ENCODE data around the gene GPRC5D.

GPRC5D gene

DNA sequence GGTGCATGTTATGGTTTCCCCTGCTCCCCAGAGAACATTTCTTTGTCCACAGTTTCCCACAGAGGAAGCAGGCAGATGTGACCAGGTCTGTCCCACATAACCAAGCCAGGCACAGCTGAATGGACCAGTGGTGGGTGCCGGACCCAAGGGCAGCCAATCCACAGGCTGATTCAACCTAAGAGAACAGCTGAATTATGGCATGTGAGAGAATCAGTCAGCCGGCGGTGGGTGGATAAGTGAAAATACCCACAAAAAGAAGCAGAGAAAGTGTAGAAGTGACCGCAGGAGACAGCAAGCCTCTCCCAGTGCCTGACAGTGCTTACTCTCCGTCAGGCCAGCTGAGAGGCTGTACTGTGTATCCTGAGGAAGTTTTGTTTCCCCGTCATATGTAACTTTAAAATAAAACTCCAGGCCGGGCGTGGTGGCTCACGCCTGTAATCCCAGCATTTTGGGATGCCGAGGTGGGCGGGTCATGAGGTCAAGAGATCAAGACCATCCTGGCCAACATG lies 14.9 kb downstream of the GPRC5D start:
- no peak for DNase-seq (ENCODE audit: low read depth)

DNA sequence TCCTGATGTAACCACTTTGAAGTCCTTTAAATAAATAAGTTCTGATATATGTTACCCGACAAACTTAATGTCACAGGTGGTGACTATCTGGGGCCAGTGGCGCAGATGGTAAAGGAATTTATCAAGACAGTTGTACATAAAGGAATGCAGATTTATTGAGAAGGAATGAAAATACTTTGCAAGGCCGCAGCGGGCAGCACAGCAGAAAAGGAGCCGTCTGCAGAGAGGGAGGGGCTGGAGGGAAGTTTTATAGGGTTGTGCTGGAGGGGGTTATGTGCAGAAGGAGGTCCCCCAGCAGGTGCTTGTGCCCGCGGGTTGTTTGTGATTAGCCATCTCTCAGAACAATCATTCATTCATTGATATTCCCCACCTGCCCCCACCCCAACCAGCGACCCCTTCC lies 17.4 kb downstream of the GPRC5D start:
- DNase-seq (ENCODE audit: low read depth), result no peak

- DNase-seq (ENCODE audit: low read depth), result no peak
Observed at GRCh38 chr12:12933742-12934141, 18.2 kb downstream of the GPRC5D start.

- no peak for DNase-seq (ENCODE audit: low read depth)
Observed at GRCh38 chr12:12930633-12931219, 21.2 kb downstream of the GPRC5D start.

- no peak for DNase-seq (ENCODE audit: low read depth)
Observed at GRCh38 chr12:12929696-12930095, 22.3 kb downstream of the GPRC5D start.

GRCh38 chr12:12927211-12928079 lies 24.5 kb downstream of the GPRC5D start:
- DNase-seq (ENCODE audit: low read depth), result no peak

DNA sequence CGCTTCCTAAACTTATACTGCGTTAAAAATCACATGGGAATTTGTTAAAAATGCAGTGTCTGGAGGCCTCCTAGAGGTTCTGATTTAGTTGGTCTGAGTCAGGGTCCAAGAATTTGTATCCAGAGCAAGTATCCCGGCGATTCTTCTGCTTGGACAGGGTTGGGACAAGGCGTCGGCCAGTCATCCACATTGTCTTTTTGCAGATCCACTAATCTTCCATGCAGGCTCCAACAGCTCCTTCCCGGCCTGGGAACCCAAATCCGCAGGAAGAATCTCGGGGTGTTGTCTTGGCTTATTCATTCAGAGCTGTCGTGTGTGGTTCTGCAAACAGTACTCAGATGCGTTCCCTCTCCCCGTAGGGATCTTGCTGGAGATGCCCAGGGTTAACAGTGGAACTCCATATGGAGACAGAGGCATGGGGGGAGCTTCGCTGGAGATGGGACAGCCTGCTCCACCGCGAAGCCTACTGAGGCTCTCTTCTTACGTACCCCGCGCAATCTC lies 25.3 kb downstream of the GPRC5D start:
- DNase-seq (ENCODE audit: low read depth), result no peak

GRCh38 chr12:12925388-12925787 lies 26.6 kb downstream of the GPRC5D start:
- no peak for DNase-seq (ENCODE audit: low read depth)

GRCh38 chr12:12924169-12924568 lies 27.8 kb downstream of the GPRC5D start:
- no peak for DNase-seq (ENCODE audit: low read depth)

GRCh38 chr12:12922978-12923377 lies 29.0 kb downstream of the GPRC5D start:
- no peak for DNase-seq (ENCODE audit: low read depth)

GRCh38 chr12:12922191-12922616 lies 29.8 kb downstream of the GPRC5D start:
- peak; percentile 15 for DNase-seq (ENCODE audit: low read depth)

- no peak for DNase-seq (ENCODE audit: low read depth)
Observed at GRCh38 chr12:12919666-12920435, 32.1 kb downstream of the GPRC5D start.

- DNase-seq (ENCODE audit: low read depth), result no peak
Observed at GRCh38 chr12:12918781-12919389, 33.1 kb downstream of the GPRC5D start.

DNA sequence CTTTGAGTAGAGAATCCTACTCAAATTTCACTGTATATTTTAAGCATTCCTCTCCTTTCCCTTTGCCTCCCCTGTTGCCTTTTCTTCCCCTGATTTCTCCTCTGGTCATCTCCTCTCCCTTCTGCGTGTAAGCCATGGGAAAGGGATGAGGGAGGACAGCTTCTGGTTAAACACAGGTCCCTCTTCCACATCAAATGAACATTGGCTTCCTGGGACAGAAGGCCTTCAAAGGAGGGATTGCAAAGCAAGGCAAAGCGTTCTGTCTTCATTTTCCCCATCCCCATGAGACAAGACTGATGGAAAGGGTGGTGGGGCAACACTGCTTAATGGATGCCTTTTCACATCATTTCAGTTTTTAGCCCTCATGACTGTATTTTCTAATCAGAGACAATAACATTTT lies 34.5 kb downstream of the GPRC5D start:
- DNase-seq (ENCODE audit: low read depth), result no peak

DNA sequence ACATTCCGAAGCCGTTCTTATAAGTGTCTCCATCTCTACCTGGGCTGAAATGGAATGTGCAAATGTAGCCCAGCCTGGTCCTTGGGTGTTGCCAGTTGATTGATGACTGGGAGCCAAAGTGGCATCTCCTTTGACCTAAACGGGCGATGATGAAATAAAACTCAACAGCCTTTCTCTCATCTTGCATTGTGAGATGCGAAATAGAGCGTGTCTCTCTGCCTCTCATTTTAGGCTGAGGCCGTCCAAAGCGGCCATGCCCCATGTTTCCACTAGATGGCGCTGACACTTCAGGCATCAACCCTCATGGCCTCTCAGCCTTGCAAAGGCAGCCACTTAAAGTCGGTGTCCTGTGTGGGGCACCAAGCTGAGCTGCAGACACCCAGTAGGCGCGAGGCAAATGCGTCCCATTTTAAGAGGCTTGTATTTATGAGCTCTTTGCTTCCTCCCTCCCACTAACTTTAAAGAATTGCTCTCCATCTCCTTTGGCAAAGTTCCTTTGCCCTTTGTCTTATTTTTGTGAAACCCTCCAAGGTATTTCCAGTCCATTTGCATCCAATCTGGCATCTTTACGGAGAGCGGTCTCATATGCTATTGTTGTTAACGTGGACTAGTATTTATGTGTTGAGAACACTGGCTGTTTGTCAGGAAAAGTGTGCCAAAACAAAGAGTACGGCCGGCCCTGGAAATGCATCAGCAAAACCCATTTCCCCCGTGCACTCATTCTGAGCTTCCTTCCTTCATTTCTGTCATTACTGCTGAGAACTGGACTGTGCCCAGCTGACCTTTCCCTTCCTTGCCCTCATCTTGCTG lies 35.6 kb downstream of the GPRC5D start:
- peak; percentile 61 for DNase-seq (ENCODE audit: low read depth)

- DNase-seq (ENCODE audit: low read depth), result no peak
Observed at GRCh38 chr12:12915656-12916055, 36.3 kb downstream of the GPRC5D start.

- DNase-seq (ENCODE audit: low read depth), result no peak
Observed at GRCh38 chr12:12912711-12913110, 39.3 kb downstream of the GPRC5D start.

- DNase-seq (ENCODE audit: low read depth), result no peak
Observed at GRCh38 chr12:12909995-12910420, 42.0 kb downstream of the GPRC5D start.

- no peak for DNase-seq (ENCODE audit: low read depth)
Observed at GRCh38 chr12:12909228-12909994, 42.6 kb downstream of the GPRC5D start.

GRCh38 chr12:12908711-12909110 lies 43.3 kb downstream of the GPRC5D start:
- no peak for DNase-seq (ENCODE audit: low read depth)

Measured in HS-5 (cell line).